Measurements from ENCODE around the gene SCRG1.

The SCRG1 gene

DNA sequence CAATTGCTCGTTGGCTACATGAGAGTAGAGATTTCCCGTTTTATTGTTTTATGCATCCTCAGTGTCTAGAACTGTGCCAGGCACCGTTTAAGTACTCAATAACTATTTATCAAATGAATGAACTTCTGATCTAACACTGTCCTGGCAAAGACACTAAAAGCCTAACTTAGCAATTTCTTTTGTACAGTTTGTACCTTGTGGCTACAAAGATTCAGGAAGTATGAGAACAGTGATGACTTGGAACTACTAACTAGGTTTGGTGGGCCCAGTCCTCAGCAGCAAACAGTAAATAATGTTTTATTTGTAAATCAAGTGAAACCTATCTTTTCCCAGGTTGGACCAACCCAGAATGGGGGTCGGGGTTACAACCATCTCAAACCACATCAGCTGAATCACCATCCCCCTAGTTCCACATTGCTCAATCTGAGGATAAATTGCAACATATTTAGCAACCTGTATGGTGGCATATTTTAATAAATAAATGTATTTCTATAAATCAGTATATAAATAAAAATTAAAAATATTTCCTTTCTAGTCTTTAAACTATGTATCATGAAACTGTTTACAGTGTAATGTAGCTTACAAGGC, 12.3 kb upstream of the SCRG1 start:
- CTCF ChIA-PET = interaction anchor here (1.1 to 2.0 kb wide), 2 partner anchors 10 to 110 kb away, joined by 4 to 8 read pairs; no protein-coding TSS in a partner anchor
- no peaks in the 10 kb centered on the region for H3K36me3 ChIP-seq (ENCODE audit: control insufficient read depth in 2 of 2, insufficient read depth in 1 of 2, low read length in 2 of 2)

DNA sequence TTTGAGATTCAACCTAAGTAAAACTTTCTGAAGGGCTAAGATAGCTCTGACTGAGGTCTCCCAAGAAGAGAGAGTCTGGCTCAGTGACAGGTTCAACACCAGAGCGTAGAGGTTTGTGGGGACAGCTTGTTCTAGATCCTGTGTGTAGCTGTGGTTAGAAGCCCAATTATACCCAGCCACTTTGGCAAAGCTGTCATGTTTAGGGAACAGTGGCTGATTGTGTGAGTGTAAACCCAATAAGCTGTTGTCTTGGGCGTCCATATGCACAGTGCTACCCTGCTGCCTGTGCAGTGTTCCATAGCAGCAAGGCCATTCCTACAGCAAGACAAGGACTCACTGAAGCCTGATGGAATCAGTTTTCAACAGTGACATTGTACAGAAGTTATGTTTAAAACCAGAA, 11.2 kb upstream of the SCRG1 start:
- POLR2A ChIA-PET = no interaction called here
- Histone ChIP-seq H3K27ac (ENCODE audit: extremely low read depth, low read depth, low read length) (no peak overlapping the region), H3K4me1 (ENCODE audit: control insufficient read depth, insufficient read depth, low read length) (no peaks in the 10 kb centered on the region), H3K4me3 (ENCODE audit: low read depth, low read length) (no peak overlapping the region), H3K9me3 (ENCODE audit: control insufficient read depth, insufficient read depth, low read depth, low read length) (no peaks in the 10 kb centered on the region), H3K36me3 (ENCODE audit: control insufficient read depth in 2 of 2, insufficient read depth in 1 of 2, low read length in 2 of 2) (no peaks in the 10 kb centered on the region)
- CTCF ChIA-PET = interaction anchor here (1.1 kb wide), 1 partner anchor 11 kb away, joined by 4 read pairs; no protein-coding TSS in a partner anchor
- TF ChIP-seq GLIS2 (tag by site-specific recombination; IDR thresholded peaks at IDR 0.05) = no peak
- no peak for TF ChIP-seq PRDM10 (tag by site-specific recombination; IDR thresholded peaks at IDR 0.05)
- no peak for TF ChIP-seq ZNF37A (tag by site-specific recombination; IDR thresholded peaks at IDR 0.05)
- TF ChIP-seq PBX3 (CRISPR knock-in tag; IDR thresholded peaks at IDR 0.05) = no peak
- no peak for TF ChIP-seq EGR2 (tag by site-specific recombination; IDR thresholded peaks at IDR 0.05; ENCODE audit: low read depth)
- TF ChIP-seq, protein P1, sequence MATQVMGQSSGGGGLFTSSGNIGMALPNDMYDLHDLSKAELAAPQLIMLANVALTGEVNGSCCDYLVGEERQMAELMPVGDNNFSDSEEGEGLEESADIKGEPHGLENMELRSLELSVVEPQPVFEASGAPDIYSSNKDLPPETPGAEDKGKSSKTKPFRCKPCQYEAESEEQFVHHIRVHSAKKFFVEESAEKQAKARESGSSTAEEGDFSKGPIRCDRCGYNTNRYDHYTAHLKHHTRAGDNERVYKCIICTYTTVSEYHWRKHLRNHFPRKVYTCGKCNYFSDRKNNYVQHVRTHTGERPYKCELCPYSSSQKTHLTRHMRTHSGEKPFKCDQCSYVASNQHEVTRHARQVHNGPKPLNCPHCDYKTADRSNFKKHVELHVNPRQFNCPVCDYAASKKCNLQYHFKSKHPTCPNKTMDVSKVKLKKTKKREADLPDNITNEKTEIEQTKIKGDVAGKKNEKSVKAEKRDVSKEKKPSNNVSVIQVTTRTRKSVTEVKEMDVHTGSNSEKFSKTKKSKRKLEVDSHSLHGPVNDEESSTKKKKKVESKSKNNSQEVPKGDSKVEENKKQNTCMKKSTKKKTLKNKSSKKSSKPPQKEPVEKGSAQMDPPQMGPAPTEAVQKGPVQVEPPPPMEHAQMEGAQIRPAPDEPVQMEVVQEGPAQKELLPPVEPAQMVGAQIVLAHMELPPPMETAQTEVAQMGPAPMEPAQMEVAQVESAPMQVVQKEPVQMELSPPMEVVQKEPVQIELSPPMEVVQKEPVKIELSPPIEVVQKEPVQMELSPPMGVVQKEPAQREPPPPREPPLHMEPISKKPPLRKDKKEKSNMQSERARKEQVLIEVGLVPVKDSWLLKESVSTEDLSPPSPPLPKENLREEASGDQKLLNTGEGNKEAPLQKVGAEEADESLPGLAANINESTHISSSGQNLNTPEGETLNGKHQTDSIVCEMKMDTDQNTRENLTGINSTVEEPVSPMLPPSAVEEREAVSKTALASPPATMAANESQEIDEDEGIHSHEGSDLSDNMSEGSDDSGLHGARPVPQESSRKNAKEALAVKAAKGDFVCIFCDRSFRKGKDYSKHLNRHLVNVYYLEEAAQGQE (tag by site-specific recombination; IDR thresholded peaks at IDR 0.05) = no peak
- TF ChIP-seq ZNF777 (tag by site-specific recombination; IDR thresholded peaks at IDR 0.05; ENCODE audit: borderline replicate concordance) = no peak
- no peak for TF ChIP-seq ZNF776 (tag by site-specific recombination; IDR thresholded peaks at IDR 0.05; ENCODE audit: borderline replicate concordance)
- no peak for TF ChIP-seq IKZF3 (tag by site-specific recombination; IDR thresholded peaks at IDR 0.05)
- no peak for TF ChIP-seq KLF7 (tag by site-specific recombination; IDR thresholded peaks at IDR 0.05; ENCODE audit: borderline replicate concordance)
- no peak for TF ChIP-seq SP7 (tag by site-specific recombination; IDR thresholded peaks at IDR 0.05)
- TF ChIP-seq, protein P2, sequence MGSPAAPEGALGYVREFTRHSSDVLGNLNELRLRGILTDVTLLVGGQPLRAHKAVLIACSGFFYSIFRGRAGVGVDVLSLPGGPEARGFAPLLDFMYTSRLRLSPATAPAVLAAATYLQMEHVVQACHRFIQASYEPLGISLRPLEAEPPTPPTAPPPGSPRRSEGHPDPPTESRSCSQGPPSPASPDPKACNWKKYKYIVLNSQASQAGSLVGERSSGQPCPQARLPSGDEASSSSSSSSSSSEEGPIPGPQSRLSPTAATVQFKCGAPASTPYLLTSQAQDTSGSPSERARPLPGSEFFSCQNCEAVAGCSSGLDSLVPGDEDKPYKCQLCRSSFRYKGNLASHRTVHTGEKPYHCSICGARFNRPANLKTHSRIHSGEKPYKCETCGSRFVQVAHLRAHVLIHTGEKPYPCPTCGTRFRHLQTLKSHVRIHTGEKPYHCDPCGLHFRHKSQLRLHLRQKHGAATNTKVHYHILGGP (tag by site-specific recombination; IDR thresholded peaks at IDR 0.05) = no peak
- no peak for TF ChIP-seq ZNF707 (tag by site-specific recombination; IDR thresholded peaks at IDR 0.05)
- TF ChIP-seq ZNF214 (tag by site-specific recombination; IDR thresholded peaks at IDR 0.05; ENCODE audit: borderline replicate concordance) = no peak
- no peak for TF ChIP-seq YY1 (tag by site-specific recombination; IDR thresholded peaks at IDR 0.05)

More for the DNA sequence above, 12.3 kb upstream of the SCRG1 start:
- POLR2A ChIA-PET = interaction anchor here (1.1 to 1.3 kb wide), 2 partner anchors 9 to 39 kb away, joined by 3 read pairs; no protein-coding TSS in a partner anchor
- no peak overlapping the region for H3K4me3 ChIP-seq (ENCODE audit: low read depth, low read length)
- H3K4me1 ChIP-seq (ENCODE audit: control insufficient read depth, insufficient read depth, low read length) = no peaks in the 10 kb centered on the region
- H3K27ac ChIP-seq (ENCODE audit: extremely low read depth, low read depth, low read length) = no peak overlapping the region
- TF ChIP-seq PRDM10 (tag by site-specific recombination; IDR thresholded peaks at IDR 0.05) (peak; percentile 16; the same call in 1 of the 2 replicates), ZNF175 (tag by site-specific recombination; IDR thresholded peaks at IDR 0.05) (no peak)
- no peaks in the 10 kb centered on the region for H3K9me3 ChIP-seq (ENCODE audit: control insufficient read depth, insufficient read depth, low read depth, low read length)

All from HEK293 (cell line).